IMR-90 (cell line): ENCODE measurements around the gene NUB1. TPM values are rescaled to one million over a fixed set of nuclear protein-coding genes. Genes with fewer than 3 reads are reported as not detected.

Experiments used
- ATAC-seq: fragments of 200-7000 bp; cut with Tn5 transposase; 2 replicates; pipeline ENCODE4 v1.9.1; 2020; ENCODE audit warnings: low read depth, mild to moderate bottlenecking, moderate library complexity
- BruUV-seq: library from RNA; stranded (reverse); fragments of 400-500 nt; replicated peaks from 2 replicates; lab custom pipeline; 2021; lab: Mats Ljungman, UMichigan
- CTCF ChIA-PET: fragments of 300-600 bp; formaldehyde crosslinking; extraction: SDS; loops from one replicate; lab custom pipeline; 2021; ENCODE audit warnings: antibody characterized with exemption; lab: Yijun Ruan, JAX
- POLR2A ChIA-PET: fragments of 300-600 bp; sonication (Branson Sonifier 250); formaldehyde crosslinking; loops from one replicate; lab custom pipeline; 2022; ENCODE audit warnings: antibody characterized with exemption; ENCODE audit not compliant: unreplicated experiment; lab: Charles Lee
- DNase-seq: peaks from one replicate; pipeline ENCODE4 v3.0.0; 2013
- H2AFZ ChIP-seq: replicated peaks from 2 replicates; pipeline ENCODE3; 2013; ENCODE audit warnings: low read length, mild to moderate bottlenecking; ENCODE audit not compliant: poor library complexity
- H2AK5ac ChIP-seq: 2 replicates; pipeline ENCODE4 v1.6.1; 2013; ENCODE audit warnings: low read depth, low read length, inconsistent platforms
- H2AK9ac ChIP-seq: replicated peaks from 2 replicates; pipeline ENCODE3; 2013; ENCODE audit warnings: mild to moderate bottlenecking, low read depth, low read length, moderate library complexity; ENCODE audit not compliant: poor library complexity
- H2BK120ac ChIP-seq: 2 replicates; pipeline ENCODE4 v1.6.1; 2013; ENCODE audit warnings: low read depth, low read length, inconsistent platforms
- H2BK15ac ChIP-seq: 3 replicates; pipeline ENCODE4 v1.6.1; 2013; ENCODE audit warnings: low read depth, low read length, inconsistent platforms
- H2BK20ac ChIP-seq: 2 replicates; pipeline ENCODE4 v1.6.1; 2013; ENCODE audit warnings: low read depth, mild to moderate bottlenecking, inconsistent platforms, low read length, moderate library complexity
- H2BK5ac ChIP-seq: 2 replicates; pipeline ENCODE4 v1.6.1; 2013; ENCODE audit warnings: mild to moderate bottlenecking, low read depth, low read length, inconsistent platforms; ENCODE audit not compliant: poor library complexity, severe bottlenecking
- H3K14ac ChIP-seq: replicated peaks from 2 replicates; pipeline ENCODE4 v1.6.1; 2013; ENCODE audit warnings: low read depth, low read length, inconsistent platforms
- H3K18ac ChIP-seq: 2 replicates; pipeline ENCODE4 v1.6.1; 2013; ENCODE audit warnings: low read depth, low read length, control low read depth
- H3K23ac ChIP-seq: 2 replicates; pipeline ENCODE4 v1.6.1; 2013; ENCODE audit warnings: low read depth, low read length, inconsistent platforms
- H3K27ac ChIP-seq: 2 replicates; pipeline ENCODE4 v1.5.1; 2013; ENCODE audit warnings: mild to moderate bottlenecking, control low read depth, low read length; ENCODE audit not compliant: insufficient read depth
- H3K27me3 ChIP-seq: 2 replicates; pipeline ENCODE4 v1.6.1; 2013; ENCODE audit warnings: low read length; ENCODE audit not compliant: control insufficient read depth, insufficient read depth
- H3K36me3 ChIP-seq: 2 replicates; pipeline ENCODE4 v1.6.1; 2013; ENCODE audit warnings: low read length, mixed read lengths; ENCODE audit not compliant: control insufficient read depth, insufficient read depth
- H3K4ac ChIP-seq: 2 replicates; pipeline ENCODE4 v1.6.1; 2013; ENCODE audit warnings: low read depth, low read length, inconsistent platforms
- H3K4me1 ChIP-seq: 2 replicates; pipeline ENCODE4 v1.6.1; 2013; ENCODE audit warnings: low read length, mixed read lengths; ENCODE audit not compliant: control insufficient read depth, insufficient read depth
- H3K4me2 ChIP-seq: 2 replicates; pipeline ENCODE4 v1.6.1; 2013; ENCODE audit warnings: low read depth, mild to moderate bottlenecking, control low read depth, low read length, moderate library complexity
- H3K4me3 ChIP-seq: 2 replicates; pipeline ENCODE4 v1.5.1; 2013; ENCODE audit warnings: low read depth, mild to moderate bottlenecking, control low read depth, low read length, moderate library complexity; ENCODE audit not compliant: insufficient read depth
- H3K56ac ChIP-seq: 2 replicates; pipeline ENCODE4 v1.6.1; 2013; ENCODE audit warnings: low read length, inconsistent platforms; ENCODE audit not compliant: insufficient read depth; ENCODE audit errors: extremely low read depth
- H3K79me1 ChIP-seq, 2 experiments: 2 replicates each; pipeline ENCODE4 v1.6.1; 2013; ENCODE audit warnings: low read length in 2 of 2, inconsistent platforms in 1 of 2, low read depth in 1 of 2
- H3K9ac ChIP-seq: 2 replicates; pipeline ENCODE4 v1.6.1; 2013; ENCODE audit warnings: low read depth, low read length, control low read depth
- H3K9me1 ChIP-seq: 2 replicates; pipeline ENCODE4 v1.6.1; 2013; ENCODE audit warnings: low read length, inconsistent platforms; ENCODE audit not compliant: insufficient read depth
- H3K9me3 ChIP-seq: 2 replicates; pipeline ENCODE4 v1.6.1; 2013; ENCODE audit warnings: low read length; ENCODE audit not compliant: control insufficient read depth, insufficient read depth
- H4K20me1 ChIP-seq: 2 replicates; pipeline ENCODE4 v1.6.1; 2013; ENCODE audit warnings: low read length, inconsistent platforms; ENCODE audit not compliant: insufficient read depth
- H4K5ac ChIP-seq: 2 replicates; pipeline ENCODE4 v1.6.1; 2013; ENCODE audit warnings: mild to moderate bottlenecking, low read depth, low read length, control low read depth
- H4K8ac ChIP-seq, 2 experiments: 2 replicates each; pipeline ENCODE4 v1.6.1; 2013; ENCODE audit warnings: low read depth in 2 of 2, low read length in 2 of 2, control low read depth in 1 of 2, inconsistent platforms in 1 of 2
- H4K91ac ChIP-seq: 2 replicates; pipeline ENCODE4 v1.6.1; 2013; ENCODE audit warnings: low read depth, low read length, inconsistent platforms; ENCODE audit not compliant: insufficient read depth
- BHLHE40 ChIP-seq: fragments of 150-350 bp; IDR thresholded peaks from 2 replicates; pipeline ENCODE4 v1.6.1; 2016; ENCODE audit warnings: mild to moderate bottlenecking, low read depth, low read length
- CEBPB ChIP-seq: IDR thresholded peaks from 2 replicates; pipeline ENCODE4 v1.6.1; 2012; ENCODE audit warnings: low read depth, low read length, improper control_type of control experiment
- CHD1 ChIP-seq: IDR thresholded peaks from 2 replicates; pipeline ENCODE4 v1.6.1; 2012; ENCODE audit warnings: low read depth, low read length, improper control_type of control experiment
- ELK1 ChIP-seq: fragments of 150-350 bp; IDR thresholded peaks from 2 replicates; pipeline ENCODE4 v1.6.1; 2016; ENCODE audit warnings: low read depth, mild to moderate bottlenecking, low read length, moderate library complexity, borderline replicate concordance
- FOS ChIP-seq: fragments of 150-350 bp; IDR thresholded peaks from 2 replicates; pipeline ENCODE4 v1.6.1; 2016; ENCODE audit warnings: low read depth, low read length
- MAZ ChIP-seq: IDR thresholded peaks from 2 replicates; pipeline ENCODE4 v1.6.1; 2012; ENCODE audit warnings: low read depth, mild to moderate bottlenecking, low read length, improper control_type of control experiment, moderate library complexity, borderline replicate concordance
- MXI1 ChIP-seq: IDR thresholded peaks from 2 replicates; pipeline ENCODE4 v1.6.1; 2012; ENCODE audit warnings: low read depth, mild to moderate bottlenecking, low read length, moderate library complexity, borderline replicate concordance
- RAD21 ChIP-seq: IDR thresholded peaks from 2 replicates; pipeline ENCODE4 v1.6.1; 2012; ENCODE audit warnings: low read length, improper control_type of control experiment
- RCOR1 ChIP-seq: IDR thresholded peaks from 2 replicates; pipeline ENCODE4 v1.6.1; 2012; ENCODE audit warnings: mild to moderate bottlenecking, low read length, improper control_type of control experiment; ENCODE audit not compliant: insufficient replicate concordance
- RFX5 ChIP-seq: IDR thresholded peaks from 2 replicates; pipeline ENCODE4 v1.8.0; 2012; ENCODE audit warnings: low read depth, mild to moderate bottlenecking, low read length, moderate library complexity
- SMC3 ChIP-seq: fragments of 150-350 bp; IDR thresholded peaks from 2 replicates; pipeline ENCODE4 v1.6.1; 2016; ENCODE audit warnings: low read depth, mild to moderate bottlenecking, antibody characterized with exemption, low read length, moderate library complexity
- WGBS, 2 experiments: methylation state at CpG; one replicate each; pipeline versions ENCODE4 v1.1.5 to v1.1.7; 2013; ENCODE audit warnings: missing lambda C conversion rate in 2 of 2; ENCODE audit not compliant: insufficient read length in 1 of 2; ENCODE audit errors: extremely low coverage in 2 of 2; 5-methylcytosine and 5-hydroxymethylcytosine counted together
- dilution Hi-C: fragments of 300-500 bp; cut with HindIII; formaldehyde crosslinking; loops from one replicate; pipeline ENCODE4 v1.14.3; 2018; ENCODE audit warnings: low sequenced_read_pairs; ENCODE audit not compliant: unreplicated experiment
- in situ Hi-C: fragments of 300-500 bp; cut with MboI; formaldehyde crosslinking; loops from 3 replicates; pipeline ENCODE4 v1.14.3; 2019; ENCODE audit warnings: low sequenced_read_pairs, inconsistent platforms, mixed read lengths
- intact Hi-C: fragments of 100-400 bp; cut with micrococcal nuclease; formaldehyde crosslinking; loops from 2 replicates; pipeline ENCODE4 v1.10.0; 2022
- polyA plus RNA-seq, 3 experiments: library from polyadenylated mRNA; depleted of rRNA; stranded (reverse); fragments of >200 nt; gene quantifications; 2 replicates each; pipeline ENCODE4 v1.2.3, GENCODE V29; 2012; ENCODE audit warnings: low replicate concordance in 1 of 3
- total RNA-seq: library from RNA; depleted of rRNA; stranded (reverse); fragments of >200 nt; gene quantifications from 2 replicates; pipeline ENCODE4 v1.2.3, GENCODE V29; 2012
- TF ChIP-seq, protein P1 (sequence below): fragments of 150-350 bp; IDR thresholded peaks from 2 replicates; pipeline ENCODE4 v1.6.1; 2017; ENCODE audit warnings: mild to moderate bottlenecking, antibody characterized with exemption, low read length, low read depth
- TF ChIP-seq, protein P2 (sequence below): conservative IDR thresholded peaks from 2 replicates; pipeline ENCODE4 v1.5.1; 2012; ENCODE audit warnings: mild to moderate bottlenecking, low read depth, low read length, improper control_type of control experiment

The NUB1 gene
- total and polyA plus RNA-seq, 2 of the 4 experiments (the other 2 are of a cell fraction) = 20.1 to 29.7 TPM

GRCh38 chr7:151366166-151366879 is 24.7 kb downstream of the NUB1 start:
- Histone ChIP-seq H4K8ac (peak overlapping the region; percentile 78 to 79), H3K27me3 (no peaks in the 10 kb centered on the region), H3K18ac (peak overlapping the region; percentile 92), H2BK15ac (peak overlapping the region; percentile 62; the same call in 2 of the 3 replicates), H2BK20ac (peak overlapping the region; percentile 82), H3K27ac (peak overlapping the region; percentile 100), H2AK9ac (peak overlapping the region; percentile 70), H2AFZ (peak overlapping the region; percentile 72), H3K4me2 (peak overlapping the region; percentile 92), H3K56ac (peak overlapping the region; percentile 75; the same call in 1 of the 2 replicates), H2AK5ac (peak overlapping the region; percentile 71), H3K9ac (peak overlapping the region; percentile 83), H4K5ac (peak overlapping the region; percentile 88), H3K23ac (peak overlapping the region; percentile 95), H3K9me3 (no peaks in the 10 kb centered on the region), H3K14ac (peak overlapping the region; percentile 86), H2BK120ac (peak overlapping the region; percentile 89), H3K4me3 (no peak overlapping the region), H4K91ac (peak overlapping the region; percentile 81), H3K79me1 (peaks cover 0 to 6% of the 10 kb centered on the region in 2 experiments; a peak in 1 of 4 replicates), H2BK5ac (peak overlapping the region; percentile 95), H4K20me1 (peaks cover 15% of the 10 kb centered on the region), H3K36me3 (peaks cover 10% of the 10 kb centered on the region; the same call in 1 of the 2 replicates), H3K4ac (peak overlapping the region; percentile 90), H3K4me1 (peaks cover 18% of the 10 kb centered on the region), H3K9me1 (peaks cover 7% of the 10 kb centered on the region)
- TF ChIP-seq BHLHE40 (no peak), RFX5 (no peak), CHD1 (no peak), SMC3 (no peak), MXI1 (no peak), MAZ (no peak), RAD21 (no peak), FOS (no peak), CEBPB (no peak), RCOR1 (no peak), ELK1 (no peak)
- TF ChIP-seq, protein P1, sequence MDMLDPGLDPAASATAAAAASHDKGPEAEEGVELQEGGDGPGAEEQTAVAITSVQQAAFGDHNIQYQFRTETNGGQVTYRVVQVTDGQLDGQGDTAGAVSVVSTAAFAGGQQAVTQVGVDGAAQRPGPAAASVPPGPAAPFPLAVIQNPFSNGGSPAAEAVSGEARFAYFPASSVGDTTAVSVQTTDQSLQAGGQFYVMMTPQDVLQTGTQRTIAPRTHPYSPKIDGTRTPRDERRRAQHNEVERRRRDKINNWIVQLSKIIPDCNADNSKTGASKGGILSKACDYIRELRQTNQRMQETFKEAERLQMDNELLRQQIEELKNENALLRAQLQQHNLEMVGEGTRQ = no peak
- TF ChIP-seq, protein P2, sequence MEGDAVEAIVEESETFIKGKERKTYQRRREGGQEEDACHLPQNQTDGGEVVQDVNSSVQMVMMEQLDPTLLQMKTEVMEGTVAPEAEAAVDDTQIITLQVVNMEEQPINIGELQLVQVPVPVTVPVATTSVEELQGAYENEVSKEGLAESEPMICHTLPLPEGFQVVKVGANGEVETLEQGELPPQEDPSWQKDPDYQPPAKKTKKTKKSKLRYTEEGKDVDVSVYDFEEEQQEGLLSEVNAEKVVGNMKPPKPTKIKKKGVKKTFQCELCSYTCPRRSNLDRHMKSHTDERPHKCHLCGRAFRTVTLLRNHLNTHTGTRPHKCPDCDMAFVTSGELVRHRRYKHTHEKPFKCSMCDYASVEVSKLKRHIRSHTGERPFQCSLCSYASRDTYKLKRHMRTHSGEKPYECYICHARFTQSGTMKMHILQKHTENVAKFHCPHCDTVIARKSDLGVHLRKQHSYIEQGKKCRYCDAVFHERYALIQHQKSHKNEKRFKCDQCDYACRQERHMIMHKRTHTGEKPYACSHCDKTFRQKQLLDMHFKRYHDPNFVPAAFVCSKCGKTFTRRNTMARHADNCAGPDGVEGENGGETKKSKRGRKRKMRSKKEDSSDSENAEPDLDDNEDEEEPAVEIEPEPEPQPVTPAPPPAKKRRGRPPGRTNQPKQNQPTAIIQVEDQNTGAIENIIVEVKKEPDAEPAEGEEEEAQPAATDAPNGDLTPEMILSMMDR = no peak
- intact Hi-C loops = loop anchor here (5.0 kb wide), 1 partner anchor 61 kb away; no protein-coding TSS in a partner anchor
- ChIA-PET POLR2A (no interaction called here), CTCF (interaction anchor here (0.6 to 1.5 kb wide), 6 partner anchors 11 to 382 kb away, joined by 3 to 5 read pairs (median 4); no protein-coding TSS in a partner anchor)
- BruUV-seq = no TSS peak
- in situ Hi-C loops = loop anchor here (5.0 to 25.0 kb wide), 2 partner anchors 81 to 396 kb away; no protein-coding TSS in a partner anchor
- WGBS, 2 experiments = no CpG with 5 or more reads among the region's 9 CpGs
- DNase-seq (peak; percentile 60), ATAC-seq (peak; percentile 33)
- dilution Hi-C loops = no loop called here
